K562 treated with DMSO at 1 percent for 4 hours (cell line): ENCODE data around the gene CUL4A. TPM values are rescaled to one million over a fixed set of nuclear protein-coding genes. Genes with fewer than 3 reads are reported as not detected.

Experiments used
- total RNA-seq: library from RNA; unstranded; fragments of 300-600 nt; gene quantifications from 2 replicates; pipeline ENCODE4 v1.2.3, GENCODE V29; 2022; ENCODE audit not compliant: insufficient read depth

The CUL4A gene
- total RNA-seq: 28.3 and 37.5 TPM in 2 replicates

DNA sequence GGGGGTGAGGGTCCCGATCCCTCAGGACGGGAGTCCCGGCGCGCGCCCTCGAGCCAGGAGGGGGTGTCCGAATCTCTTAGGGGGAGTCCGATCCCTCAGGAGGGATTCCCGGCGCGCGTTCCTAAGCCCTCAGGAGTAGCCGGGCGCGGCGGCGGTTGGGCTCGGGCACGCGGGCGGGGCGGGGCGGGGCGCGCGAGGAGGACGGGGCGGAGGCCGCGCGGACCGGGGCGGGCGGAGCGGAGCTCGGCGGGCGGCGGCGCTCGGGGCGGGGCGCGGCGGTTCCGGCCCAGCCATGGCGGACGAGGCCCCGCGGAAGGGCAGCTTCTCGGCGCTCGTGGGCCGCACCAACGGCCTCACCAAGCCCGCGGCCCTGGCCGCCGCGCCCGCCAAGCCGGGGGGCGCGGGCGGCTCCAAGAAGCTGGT, at the start of gene CUL4A:
CUL4A (plus strand) TSS at position 278 of the 423 bp plus-strand sequence; CDS start at position 293, 15 bp downstream.

DNA sequence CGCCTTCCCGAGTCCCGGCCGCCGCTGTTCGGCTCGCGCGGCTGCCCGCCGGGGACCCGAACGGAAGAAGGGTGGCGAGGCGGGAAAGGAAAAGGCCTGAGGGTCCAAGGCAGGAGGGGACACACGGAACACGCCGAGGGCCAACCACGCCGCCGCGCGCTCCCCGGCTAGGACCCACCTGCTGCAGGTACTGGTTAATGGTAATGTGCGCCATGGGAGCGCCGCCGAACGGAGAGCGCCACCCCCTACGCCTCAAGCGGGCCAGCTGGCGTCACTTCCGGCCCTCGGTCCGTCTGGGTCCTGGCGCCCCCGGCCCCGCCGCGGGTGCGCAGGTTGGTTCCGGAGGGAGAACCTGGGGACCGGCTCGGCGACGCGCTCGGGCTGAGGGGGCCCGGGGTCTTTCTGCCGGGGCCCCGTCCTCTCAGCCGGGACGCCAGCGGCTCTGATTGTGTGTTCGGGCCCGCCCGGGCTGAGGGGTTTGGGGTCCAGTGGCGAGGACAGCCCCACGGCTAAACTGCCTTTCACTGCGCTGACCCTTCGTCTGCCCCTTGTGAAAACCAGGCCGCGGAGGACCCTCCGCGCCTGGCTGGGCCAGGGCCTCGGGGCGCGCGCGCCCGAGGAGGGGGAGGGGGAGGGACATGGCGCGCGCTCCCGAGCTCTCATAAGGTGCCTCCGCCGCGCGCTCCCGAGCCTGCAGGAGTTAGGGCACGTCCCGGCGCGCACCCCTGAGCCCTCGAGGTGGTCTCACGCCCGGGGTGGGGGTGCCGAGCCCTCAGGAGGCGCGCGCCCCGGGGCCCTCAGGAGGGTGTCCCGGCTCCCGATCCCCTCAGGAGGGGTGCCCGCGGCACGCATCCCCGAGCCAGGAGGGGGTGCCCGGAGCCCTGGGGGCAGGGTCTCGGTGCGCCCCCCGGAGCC, 735 bp upstream of the CUL4A start, which contains the start of gene PCID2:
PCID2 (minus strand) TSS at position 249 of the 915 bp plus-strand sequence; CDS start at position 214, 35 bp downstream.

DNA sequence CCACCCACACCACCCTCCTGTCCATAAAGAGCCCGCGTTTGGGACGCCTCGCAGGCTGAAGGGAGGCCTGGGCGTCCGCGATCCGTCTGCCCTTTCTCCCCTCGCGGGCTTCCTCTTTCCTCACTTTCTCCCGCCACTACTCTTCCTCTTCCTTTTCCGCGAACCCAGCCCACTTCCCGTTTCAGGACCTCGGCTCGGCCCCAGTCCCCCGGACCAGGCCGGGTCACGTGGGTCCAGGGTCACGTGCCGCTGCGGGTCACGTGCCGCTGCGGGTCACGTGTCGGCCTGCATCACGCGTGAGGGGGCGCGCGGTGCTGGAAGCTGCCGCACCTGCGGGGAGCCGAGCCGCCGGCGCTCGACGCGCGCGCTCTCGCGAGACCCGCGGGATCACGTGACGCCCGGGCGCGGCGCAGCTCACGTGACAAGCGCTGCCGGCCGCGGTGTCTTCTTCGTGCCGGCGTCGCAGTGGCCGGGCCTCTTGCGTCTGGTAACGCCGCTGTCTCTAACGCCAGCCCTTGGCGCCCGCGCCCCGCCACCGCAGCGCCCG, 87.5 kb downstream of the CUL4A start, which contains the start of gene LAMP1:
LAMP1 (plus strand) TSS at position 417 of the 547 bp plus-strand sequence. CDS start 196 bp downstream, outside the sequence.

Other genes with a start within 250 kb of the CUL4A start
- not detected in 2 replicates for gene MCF2L, start 240.4 kb upstream of the CUL4A start, total RNA-seq
- not detected in 2 replicates for gene F7, start 103.8 kb upstream of the CUL4A start, total RNA-seq
- not detected in 2 replicates for gene F10, start 86.8 kb upstream of the CUL4A start, total RNA-seq
- gene PROZ, start 51.0 kb upstream of the CUL4A start, total RNA-seq: 0.76 TPM in 1 of 2 replicates, not detected in the other
- gene PCID2, start 944 bp upstream of the CUL4A start, total RNA-seq: 20.4 and 28.6 TPM in 2 replicates
- gene LAMP1, start 87.6 kb downstream of the CUL4A start, total RNA-seq: 59.4 and 60.8 TPM in 2 replicates
- 8.0 and 13.3 TPM in 2 replicates for gene GRTP1, start 154.5 kb downstream of the CUL4A start, total RNA-seq
- 1.3 and 2.3 TPM in 2 replicates for gene ADPRHL1, start 243.9 kb downstream of the CUL4A start, total RNA-seq